A549 (cell line): ENCODE results near the gene GNAL. TPM values are rescaled to one million over a fixed set of nuclear protein-coding genes. Genes with fewer than 3 reads are reported as not detected.

Experiments used
- ATAC-seq, 2 experiments: fragments of 200-7000 bp in 1 of 2; fragments of >200 bp in 1 of 2; cut with Nextera tagmentation in 1 of 2; cut with Tn5 transposase in 1 of 2; 3 replicates each; pipeline versions ENCODE4 v1.8.0 to v1.9.1; 2018 to 2020; ENCODE audit warnings: mild to moderate bottlenecking in 1 of 2, moderate library complexity in 1 of 2
- CTCF ChIA-PET: fragments of 300-600 bp; sonication (Branson Sonifier 250); formaldehyde crosslinking; extraction: SDS; loops from one replicate; lab custom pipeline; 2021; ENCODE audit warnings: antibody characterized with exemption, inconsistent platforms; lab: Yijun Ruan, JAX
- POLR2A ChIA-PET: fragments of 350-600 bp; formaldehyde crosslinking; extraction: SDS; loops from one replicate; lab custom pipeline; 2021; ENCODE audit warnings: antibody characterized with exemption, inconsistent platforms; lab: Yijun Ruan, JAX
- DNase-seq, 2 experiments: peaks; one replicate each; pipeline versions ENCODE4 v3.0.0 to v3.0.0-alpha.2; 2011 to 2016; ENCODE audit warnings: low read depth in 1 of 2, low spot score in 1 of 2
- FAIRE-seq: peaks from 2 replicates; lab custom pipeline; 2011; peaks lifted over from hg19 to GRCh38; lab: Jason Lieb, UNC
- H3K27ac ChIP-seq, 2 experiments: fragments of >200 bp; sonication (Bioruptor Twin); formaldehyde crosslinking; 3 replicates each; pipeline ENCODE4 v1.5.1; 2016 to 2017
- H3K4me1 ChIP-seq: fragments of >200 bp; sonication (Bioruptor Twin); formaldehyde crosslinking; 3 replicates; pipeline ENCODE4 v1.6.1; 2016
- H3K4me2 ChIP-seq: fragments of >200 bp; sonication (Bioruptor Twin); formaldehyde crosslinking; 3 replicates; pipeline ENCODE4 v1.6.1; 2016
- H3K4me3 ChIP-seq: fragments of >200 bp; sonication (Bioruptor Twin); formaldehyde crosslinking; 3 replicates; pipeline ENCODE4 v1.5.1; 2016
- H3K9me3 ChIP-seq: fragments of >200 bp; sonication (Bioruptor Twin); formaldehyde crosslinking; 3 replicates; pipeline ENCODE4 v1.6.1; 2016
- CBX2 ChIP-seq: fragments of 200-600 bp; sonication (generic); IDR thresholded peaks from 2 replicates; pipeline ENCODE4 v1.6.1; 2016; ENCODE audit warnings: low read depth, mild to moderate bottlenecking, borderline replicate concordance
- CBX8 ChIP-seq: fragments of 200-600 bp; sonication (generic); IDR thresholded peaks from 2 replicates; pipeline ENCODE4 v1.6.1; 2016
- CEBPB ChIP-seq, 2 experiments: fragments of >200 bp in 1 of 2; sonication (Bioruptor Twin) in 1 of 2; formaldehyde crosslinking in 1 of 2; IDR thresholded peaks; 2 replicates each; pipeline ENCODE4 v1.6.1; 2012 to 2016
- EHF ChIP-seq: fragments of 250-450 bp; sonication (Bioruptor Pico); IDR thresholded peaks from 2 replicates; pipeline ENCODE4 v1.5.0; 2020; ENCODE audit warnings: mild to moderate bottlenecking
- FOSL2 ChIP-seq, 2 experiments: fragments of 450-650 bp in 1 of 2; fragments of >200 bp in 1 of 2; sonication (Bioruptor Twin) in 1 of 2; formaldehyde crosslinking; IDR thresholded peaks; 2 replicates each; pipeline versions ENCODE4 v1.5.0 to v1.6.1; 2016 to 2020; ENCODE audit warnings: mild to moderate bottlenecking in 1 of 2, moderate library complexity in 1 of 2
- GATA3 ChIP-seq: IDR thresholded peaks from 2 replicates; pipeline ENCODE4 v1.6.1; 2012; ENCODE audit warnings: borderline replicate concordance
- HEYL ChIP-seq: fragments of 250-450 bp; sonication (Bioruptor Pico); IDR thresholded peaks from 2 replicates; pipeline ENCODE4 v1.8.0; 2021; ENCODE audit warnings: mild to moderate bottlenecking, moderate library complexity
- JUN ChIP-seq, 2 experiments: fragments of >200 bp; sonication (Bioruptor Twin); formaldehyde crosslinking; IDR thresholded peaks; 2 replicates in 1 of 2; 3 replicates in 1 of 2; pipeline ENCODE4 v1.6.1; 2016 to 2017
- JUNB ChIP-seq: fragments of >200 bp; sonication (Bioruptor Twin); formaldehyde crosslinking; IDR thresholded peaks from 2 replicates; pipeline ENCODE4 v1.6.1; 2016
- MAFK ChIP-seq: fragments of 450-650 bp; IDR thresholded peaks from 2 replicates; pipeline ENCODE4 v1.6.1; 2014; ENCODE audit not compliant: partially characterized antibody
- MYC ChIP-seq: IDR thresholded peaks from 2 replicates; pipeline ENCODE4 v1.6.1; 2012; ENCODE audit warnings: mild to moderate bottlenecking, inconsistent platforms, low read length, improper control_type of control experiment, borderline replicate concordance
- ZFP36 ChIP-seq: fragments of 450-650 bp; IDR thresholded peaks from 2 replicates; pipeline ENCODE4 v1.6.1; 2014; ENCODE audit warnings: borderline replicate concordance; ENCODE audit not compliant: partially characterized antibody
- WGBS: methylation state at CpG from one replicate; pipeline ENCODE4 v1.1.6; 2017; ENCODE audit errors: missing lambda C conversion rate; 5-methylcytosine and 5-hydroxymethylcytosine counted together
- polyA plus RNA-seq, 4 experiments: library from polyadenylated mRNA; depleted of rRNA in 3 of 4; stranded (reverse); fragments of >200 nt; fragmentation: RNase III in 1 of 4; extraction: RNeasy Plus Mini Kit Qiagen cat#74134 plus additional on column Dnase treatment in 1 of 4; gene quantifications; 2 replicates in 3 of 4; 3 replicates in 1 of 4; pipeline ENCODE4 v1.2.3, GENCODE V29; 2011 to 2017
- TF ChIP-seq, protein P1 (sequence below): fragments of 150-350 bp; IDR thresholded peaks from 2 replicates; pipeline ENCODE4 v1.6.1; 2014; ENCODE audit warnings: low read depth, mild to moderate bottlenecking, low read length
- TF ChIP-seq, protein P2 (sequence below): fragments of 450-650 bp; IDR thresholded peaks from 2 replicates; pipeline ENCODE4 v1.6.1; 2014; ENCODE audit warnings: antibody characterized with exemption
- TF ChIP-seq, protein P3 (sequence below): IDR thresholded peaks from 2 replicates; pipeline ENCODE4 v1.6.1; 2012; ENCODE audit warnings: low read depth, borderline replicate concordance
- TF ChIP-seq, protein P4 (sequence below): IDR thresholded peaks from 2 replicates; pipeline ENCODE4 v1.6.1; 2012

Gene GNAL
- polyA plus RNA-seq, 2 of the 4 experiments (the other 2 are of a cell fraction), result 5.1 to 12.9 TPM

DNA sequence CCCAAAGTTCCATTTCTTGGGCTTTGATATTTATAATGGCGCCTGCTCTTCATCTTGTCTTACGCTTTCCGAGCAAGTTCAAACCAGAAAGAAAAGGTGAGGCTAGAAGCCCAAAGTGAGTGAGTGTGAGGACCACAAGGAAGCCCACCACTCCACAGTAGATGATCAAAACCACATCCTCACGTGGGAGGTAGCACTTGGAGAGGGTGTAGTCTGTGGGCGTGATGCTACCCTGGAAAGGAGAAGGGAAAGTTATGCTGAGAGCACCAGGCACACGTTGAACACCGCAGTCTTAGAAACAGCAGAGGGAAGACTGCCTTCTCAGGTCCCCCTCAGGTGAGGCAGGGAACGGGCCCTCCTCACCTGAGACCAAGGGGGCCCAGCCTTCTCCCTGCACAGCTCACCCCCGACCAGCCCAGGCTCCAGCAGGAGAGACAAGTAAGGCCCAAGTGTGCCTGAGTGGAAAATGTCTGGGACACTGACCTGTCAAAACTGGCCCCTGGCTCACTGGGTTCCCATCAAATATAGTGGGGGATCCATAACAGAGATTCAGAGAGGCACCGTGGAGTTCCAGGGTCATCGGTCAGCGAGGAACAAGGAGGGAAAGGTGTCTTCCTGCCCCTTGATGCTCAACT, 195.4 kb downstream of the GNAL start (continued):
- TF ChIP-seq, protein P1, sequence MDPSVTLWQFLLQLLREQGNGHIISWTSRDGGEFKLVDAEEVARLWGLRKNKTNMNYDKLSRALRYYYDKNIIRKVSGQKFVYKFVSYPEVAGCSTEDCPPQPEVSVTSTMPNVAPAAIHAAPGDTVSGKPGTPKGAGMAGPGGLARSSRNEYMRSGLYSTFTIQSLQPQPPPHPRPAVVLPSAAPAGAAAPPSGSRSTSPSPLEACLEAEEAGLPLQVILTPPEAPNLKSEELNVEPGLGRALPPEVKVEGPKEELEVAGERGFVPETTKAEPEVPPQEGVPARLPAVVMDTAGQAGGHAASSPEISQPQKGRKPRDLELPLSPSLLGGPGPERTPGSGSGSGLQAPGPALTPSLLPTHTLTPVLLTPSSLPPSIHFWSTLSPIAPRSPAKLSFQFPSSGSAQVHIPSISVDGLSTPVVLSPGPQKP, result no peak
- TF ChIP-seq, all 56 proteins: peak for 0

DNA sequence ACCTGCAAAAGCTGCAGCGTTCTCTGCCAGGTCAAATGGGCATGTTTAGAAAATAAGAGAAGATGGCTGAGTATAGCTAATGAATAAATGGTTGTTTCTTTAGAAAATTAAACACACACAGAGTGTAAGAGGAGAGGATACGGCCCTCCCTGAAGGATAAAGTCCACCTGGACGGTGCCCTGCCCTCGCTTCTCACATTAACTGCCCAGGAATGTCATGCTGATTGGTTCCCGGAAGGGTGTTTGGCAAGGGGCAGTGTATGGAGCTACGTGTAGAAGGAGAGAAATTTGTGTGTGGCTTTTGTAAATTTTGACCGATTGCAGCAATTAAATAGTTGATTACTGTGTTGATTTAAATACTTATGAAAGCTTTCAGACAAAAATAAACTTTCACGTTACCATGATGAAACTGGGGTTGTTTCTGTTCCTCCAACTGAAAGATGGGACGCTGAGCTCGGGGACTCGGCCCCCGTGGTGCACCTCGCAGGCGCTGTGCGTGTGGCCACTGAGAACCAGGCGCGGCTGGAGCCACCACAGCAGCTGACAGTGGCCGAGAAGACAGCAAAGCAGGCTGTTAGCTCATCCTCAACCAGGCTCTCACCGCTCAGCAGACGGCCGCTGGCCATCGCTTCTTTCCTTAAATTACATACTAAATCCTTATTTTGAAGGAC, 196.3 kb downstream of the GNAL start:
- H3K4me2 ChIP-seq, result no peak overlapping the region
- TF ChIP-seq HEYL (CRISPR knock-in tag) (no peak), FOSL2 (IDR thresholded peaks at IDR 0.05) (no peak), FOSL2 (CRISPR knock-in tag; IDR thresholded peaks at IDR 0.05) (no peak), CBX2 (no peak), CEBPB (IDR thresholded peaks at IDR 0.05) (no peak), EHF (CRISPR knock-in tag) (no peak), MAFK (no peak)
- H3K4me3 ChIP-seq, result no peak overlapping the region
- H3K4me1 ChIP-seq, result peaks cover 18% of the 10 kb centered on the region
- no peaks in the 10 kb centered on the region for H3K9me3 ChIP-seq
- CTCF ChIA-PET, result no interaction called here
- POLR2A ChIA-PET, result no interaction called here
- no peak for ATAC-seq
- 90% methylated on average over 22 of the region's 22 CpGs for whole genome bisulfite sequencing
- FAIRE-seq, result no peak
- H3K27ac ChIP-seq, result no peak overlapping the region
- no peak for DNase-seq

DNA sequence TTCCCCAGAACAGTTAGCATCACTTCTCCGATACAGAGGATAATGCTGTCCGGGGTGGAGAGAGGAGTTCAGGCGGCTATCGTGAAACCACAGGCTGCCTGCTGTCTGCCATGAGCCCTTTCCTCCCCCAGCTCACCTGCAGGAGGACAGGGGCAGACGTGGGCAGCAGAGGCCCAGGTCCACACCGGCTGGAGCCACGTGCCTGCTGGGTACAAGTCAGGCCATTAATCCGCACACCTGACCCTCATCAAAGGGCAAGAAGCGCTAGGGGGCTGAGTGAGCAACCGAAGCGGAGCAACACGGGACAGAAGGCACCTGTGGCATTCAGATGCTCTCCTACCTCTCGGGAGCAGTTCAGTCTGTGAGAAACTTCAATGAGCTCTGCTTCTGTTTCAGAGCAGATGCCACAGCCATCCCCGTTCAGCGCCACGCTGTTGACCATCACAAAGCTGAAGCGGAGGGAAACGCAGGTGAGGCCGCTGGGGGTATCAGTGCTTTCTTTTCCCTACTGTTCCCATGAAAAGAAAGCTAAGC, 197.6 kb downstream of the GNAL start:
- H3K4me2 ChIP-seq, result no peak overlapping the region; the same call in 2 of the 3 replicates
- peak overlapping the region in 1 of 2 experiments; percentile 75; a peak in 3 of 6 replicates for H3K27ac ChIP-seq
- H3K4me3 ChIP-seq, result no peak overlapping the region
- peaks cover 18% of the 10 kb centered on the region for H3K4me1 ChIP-seq
- no peak for ATAC-seq
- no peaks in the 10 kb centered on the region for H3K9me3 ChIP-seq
- CTCF ChIA-PET, result interaction anchor here (0.9 to 1.1 kb wide), 3 partner anchors 109 to 154 kb away, joined by 3 to 4 read pairs (median 3); no protein-coding TSS in a partner anchor
- TF ChIP-seq, protein P2, sequence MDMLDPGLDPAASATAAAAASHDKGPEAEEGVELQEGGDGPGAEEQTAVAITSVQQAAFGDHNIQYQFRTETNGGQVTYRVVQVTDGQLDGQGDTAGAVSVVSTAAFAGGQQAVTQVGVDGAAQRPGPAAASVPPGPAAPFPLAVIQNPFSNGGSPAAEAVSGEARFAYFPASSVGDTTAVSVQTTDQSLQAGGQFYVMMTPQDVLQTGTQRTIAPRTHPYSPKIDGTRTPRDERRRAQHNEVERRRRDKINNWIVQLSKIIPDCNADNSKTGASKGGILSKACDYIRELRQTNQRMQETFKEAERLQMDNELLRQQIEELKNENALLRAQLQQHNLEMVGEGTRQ, result no peak
- TF ChIP-seq CBX8, result no peak
- TF ChIP-seq, all 56 proteins: peak for 0
- POLR2A ChIA-PET, result interaction anchor here (0.6 kb wide), 1 partner anchor 10 kb away, joined by 3 read pairs; no protein-coding TSS in a partner anchor
- DNase-seq, result no peak
- FAIRE-seq, result no peak
- 91% methylated on average over 19 of the region's 19 CpGs for WGBS

DNA sequence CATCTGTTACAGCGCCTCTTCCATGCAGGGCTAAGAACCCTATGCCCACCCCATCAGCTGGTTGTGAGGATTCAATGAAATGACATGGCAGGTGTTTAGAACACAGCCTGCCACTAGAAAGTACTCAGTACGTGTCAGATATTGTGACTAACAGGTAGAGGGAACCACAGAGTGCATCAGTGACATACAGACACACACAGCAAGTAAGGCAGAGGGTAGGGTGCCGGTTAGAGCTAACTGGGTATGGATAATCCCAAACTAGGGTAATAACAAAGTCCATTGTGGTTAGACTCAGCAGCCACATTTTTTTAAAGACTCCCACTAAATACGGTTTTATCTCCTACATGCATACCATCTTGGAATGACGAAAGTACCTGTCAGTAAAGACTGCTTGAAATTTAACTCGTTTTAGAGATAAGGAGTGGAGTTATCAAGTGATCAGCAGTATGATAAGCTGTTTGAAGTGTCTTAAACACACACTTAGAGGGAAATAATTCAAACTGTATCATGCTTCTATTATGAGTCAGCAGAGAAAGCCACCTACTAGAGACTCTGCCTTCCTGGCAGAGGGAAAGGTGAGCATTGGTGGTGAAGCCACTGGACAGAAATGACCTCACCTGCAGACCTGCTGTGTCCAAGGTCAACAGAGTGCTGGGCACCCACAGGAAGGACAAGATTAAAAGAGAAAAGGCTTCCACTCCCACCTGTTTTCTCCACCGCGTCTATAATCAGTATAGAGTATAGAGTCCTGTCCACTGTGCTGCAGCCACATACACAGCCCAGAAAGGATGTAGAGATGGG, 198.5 kb downstream of the GNAL start:
- no peak for FAIRE-seq
- peaks cover 18% of the 10 kb centered on the region for H3K4me1 ChIP-seq
- H3K9me3 ChIP-seq, result no peaks in the 10 kb centered on the region
- peak; percentile 50 to 77; a peak in 5 of 6 replicates for ATAC-seq
- 46% methylated on average over 8 of the region's 8 CpGs for WGBS
- peak overlapping the region; percentile 42 for H3K4me2 ChIP-seq
- DNase-seq, result peak; percentile 6 to 8
- ChIA-PET CTCF (interaction anchor here (0.9 to 1.6 kb wide), 4 partner anchors 108 to 155 kb away, joined by 3 to 4 read pairs (median 3); no protein-coding TSS in a partner anchor), POLR2A (interaction anchor here (0.6 kb wide), 1 partner anchor 9 kb away, joined by 3 read pairs; no protein-coding TSS in a partner anchor)
- H3K27ac ChIP-seq, result peak overlapping the region; percentile 8 to 75; a peak in 4 of 6 replicates
- H3K4me3 ChIP-seq, result no peak overlapping the region
- TF ChIP-seq, protein P3, sequence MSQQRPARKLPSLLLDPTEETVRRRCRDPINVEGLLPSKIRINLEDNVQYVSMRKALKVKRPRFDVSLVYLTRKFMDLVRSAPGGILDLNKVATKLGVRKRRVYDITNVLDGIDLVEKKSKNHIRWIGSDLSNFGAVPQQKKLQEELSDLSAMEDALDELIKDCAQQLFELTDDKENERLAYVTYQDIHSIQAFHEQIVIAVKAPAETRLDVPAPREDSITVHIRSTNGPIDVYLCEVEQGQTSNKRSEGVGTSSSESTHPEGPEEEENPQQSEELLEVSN, result no peak
- peak; percentile 88 for TF ChIP-seq GATA3
- TF ChIP-seq, protein P4, sequence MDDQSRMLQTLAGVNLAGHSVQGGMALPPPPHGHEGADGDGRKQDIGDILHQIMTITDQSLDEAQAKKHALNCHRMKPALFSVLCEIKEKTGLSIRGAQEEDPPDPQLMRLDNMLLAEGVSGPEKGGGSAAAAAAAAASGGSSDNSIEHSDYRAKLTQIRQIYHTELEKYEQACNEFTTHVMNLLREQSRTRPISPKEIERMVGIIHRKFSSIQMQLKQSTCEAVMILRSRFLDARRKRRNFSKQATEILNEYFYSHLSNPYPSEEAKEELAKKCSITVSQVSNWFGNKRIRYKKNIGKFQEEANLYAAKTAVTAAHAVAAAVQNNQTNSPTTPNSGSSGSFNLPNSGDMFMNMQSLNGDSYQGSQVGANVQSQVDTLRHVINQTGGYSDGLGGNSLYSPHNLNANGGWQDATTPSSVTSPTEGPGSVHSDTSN, result no peak
- TF ChIP-seq MYC, result no peak
- TF ChIP-seq JUN (IDR thresholded peaks at IDR 0.05), result 0 out of 5 replicates have a peak, but pooled peaks of 1 of the 2 experiments have one; percentile 22
- TF ChIP-seq JUNB, result peak; percentile 62
- no peak for TF ChIP-seq ZFP36
- no peak for TF ChIP-seq FOSL2 (IDR thresholded peaks at IDR 0.05)
- TF ChIP-seq FOSL2 (CRISPR knock-in tag; IDR thresholded peaks at IDR 0.05), result 0 out of 2 replicates have a peak, but pooled peaks have one; percentile 6
